ENCODE data around the gene PRDM8.
"Not testable (repeated sequence)": the region's sequence is repeated elsewhere in the genome, so short reads cannot be mapped to it uniquely, and the experiment has no call there.

The PRDM8 gene

DNA sequence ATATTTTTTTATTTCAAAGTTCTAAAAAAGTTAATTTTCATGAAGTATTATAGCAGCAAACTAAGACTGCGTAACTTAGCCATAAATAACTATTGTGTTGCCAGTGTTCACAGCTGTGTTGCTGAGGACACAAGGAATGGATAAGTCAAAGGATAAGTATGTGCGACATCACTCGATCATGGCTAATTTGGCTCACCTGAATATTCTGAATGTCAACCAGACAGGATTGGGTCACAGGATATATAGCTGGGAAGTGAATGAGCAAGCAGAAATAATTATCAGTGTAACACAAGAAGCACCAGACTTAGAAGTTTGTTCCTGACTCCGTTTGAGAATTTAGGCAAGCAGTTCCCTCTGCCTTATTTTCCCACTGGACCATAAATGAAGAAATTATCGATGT lies 33.9 kb downstream of the PRDM8 start:
- DNase-seq = no peak

DNA sequence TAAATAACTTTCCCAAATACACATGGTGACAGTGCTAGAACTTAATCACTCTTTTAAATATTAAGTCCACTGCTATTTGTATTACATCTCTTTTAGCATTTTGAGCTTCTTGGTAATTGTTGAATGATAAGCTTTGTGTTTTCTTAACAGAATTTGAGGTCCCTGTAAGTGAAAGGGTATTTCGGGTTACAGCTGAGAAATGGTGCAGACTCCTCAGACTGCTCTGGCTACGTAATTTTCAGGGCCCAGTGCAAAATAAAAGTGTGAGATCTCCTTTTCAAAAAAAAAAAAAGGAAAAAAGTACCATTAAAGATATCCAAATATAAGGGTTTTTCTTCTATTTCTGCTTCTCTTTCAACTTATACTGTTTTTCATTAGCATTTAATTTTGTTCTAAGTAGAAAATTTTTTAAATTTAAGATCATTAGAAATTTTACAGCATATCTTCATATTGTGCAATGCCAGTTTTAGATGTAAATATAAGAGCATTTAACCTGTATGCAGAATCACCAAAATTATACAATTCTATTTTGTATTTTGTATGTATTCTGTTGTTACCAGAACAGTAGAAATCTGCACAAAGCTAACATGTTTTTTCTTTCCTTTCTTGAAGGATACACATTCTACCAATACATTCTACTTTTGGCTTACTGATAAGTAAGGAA lies 35.5 kb downstream of the PRDM8 start:
- no peak for DNase-seq

DNA sequence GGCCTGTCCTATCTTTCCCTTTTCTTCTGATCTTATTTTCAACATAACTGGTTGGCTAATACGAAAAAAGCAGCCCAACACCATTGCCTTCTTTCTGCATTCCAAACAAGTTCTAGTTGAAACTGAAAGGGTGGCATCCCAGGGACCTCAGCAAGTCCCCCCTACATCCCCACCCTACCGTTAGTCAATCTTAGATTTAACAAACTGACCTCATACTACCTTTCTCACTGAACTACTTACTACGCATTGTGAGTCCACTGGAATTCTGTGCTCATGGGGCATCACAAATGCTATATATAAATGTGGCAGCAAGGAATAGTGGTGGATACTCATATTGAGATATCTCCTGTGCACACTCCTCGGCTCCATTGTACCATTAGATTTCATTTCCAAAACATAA lies 36.1 kb downstream of the PRDM8 start:
- no peak for DNase-seq

DNA sequence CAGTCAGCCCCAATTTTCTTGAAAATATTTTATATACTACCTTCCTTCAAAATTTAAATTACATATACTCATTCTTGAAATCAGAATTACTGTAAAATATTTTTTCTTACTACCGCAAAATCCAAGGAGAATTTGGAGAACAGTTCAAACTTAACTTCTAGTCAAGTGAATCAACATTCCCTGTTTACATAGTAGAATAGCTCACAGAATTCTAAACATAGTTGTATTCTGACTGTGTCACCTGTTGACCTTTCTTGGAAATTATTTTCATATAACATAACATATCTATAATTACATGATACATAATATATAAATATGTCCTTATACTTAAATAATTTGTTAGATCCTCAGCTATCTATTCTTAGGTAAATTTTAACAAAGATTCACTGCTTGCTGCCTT lies 38.1 kb downstream of the PRDM8 start:
- no peak for DNase-seq

DNA sequence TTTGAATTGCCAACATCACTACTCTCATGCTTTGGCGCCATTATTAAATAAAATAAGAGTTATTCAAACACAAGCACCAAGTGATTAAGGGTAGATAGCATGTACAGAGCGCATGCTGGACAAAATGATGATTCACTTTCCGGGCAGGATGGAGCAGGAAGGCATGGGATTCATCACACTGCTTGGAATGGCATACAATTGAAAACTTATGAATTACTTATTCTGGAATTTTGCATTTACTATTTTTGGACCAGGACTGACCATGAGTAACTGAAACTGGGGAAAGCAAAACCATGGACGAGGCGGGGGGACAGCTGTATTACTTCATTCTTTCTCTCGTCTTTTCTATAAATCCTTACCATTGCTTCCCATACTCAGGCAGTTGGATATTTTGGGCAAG lies 40.7 kb downstream of the PRDM8 start:
- no peak for DNase-seq

DNA sequence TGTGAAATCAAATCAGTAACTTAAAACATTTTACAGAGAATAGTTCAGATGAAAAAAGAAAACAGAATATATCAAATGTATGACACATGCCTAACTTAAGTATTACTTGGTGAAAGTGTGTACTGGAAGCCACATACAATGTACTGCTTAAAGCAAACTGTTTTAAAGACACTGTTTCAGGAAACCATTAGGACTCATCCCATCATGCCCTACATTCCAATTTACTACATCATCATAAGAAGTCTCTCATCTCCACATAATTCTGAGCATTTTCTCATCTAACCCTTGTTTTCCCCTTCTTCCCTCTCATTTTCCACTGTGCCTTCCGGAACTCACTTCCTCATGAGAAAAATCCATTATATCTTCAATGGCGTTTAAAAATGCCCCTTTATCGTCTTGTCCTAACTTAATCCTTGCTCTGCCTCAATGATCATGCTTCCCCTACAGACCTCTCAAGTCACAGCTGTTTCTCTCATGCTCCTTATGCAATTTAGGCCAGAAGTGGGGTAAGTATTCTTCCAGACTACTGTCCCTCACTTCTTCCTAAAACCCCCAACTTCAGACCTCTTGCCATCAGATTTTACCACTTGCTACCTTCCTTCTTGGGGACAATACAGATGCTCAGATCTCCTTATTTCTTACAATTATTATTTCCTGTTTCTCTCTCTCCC lies 42.3 kb downstream of the PRDM8 start:
- DNase-seq = no peak

DNA sequence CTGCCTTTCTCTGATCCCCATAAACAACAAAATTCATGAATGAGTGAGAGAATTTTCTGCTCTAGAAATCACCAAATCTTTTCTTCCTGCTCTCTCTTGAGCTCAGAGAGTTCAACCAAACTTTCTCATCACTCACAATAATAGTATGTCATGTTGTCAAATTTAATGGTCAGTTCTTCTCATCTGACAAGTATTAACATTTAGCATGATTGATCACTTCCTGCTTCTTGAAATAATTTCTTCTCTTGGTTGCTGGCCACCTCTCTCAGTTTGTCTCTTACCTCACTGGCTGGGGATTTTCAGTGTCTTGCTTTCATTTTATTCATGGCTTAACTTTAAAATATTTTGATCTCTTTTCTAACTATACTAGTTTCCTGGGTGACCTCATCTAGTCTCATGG lies 43.7 kb downstream of the PRDM8 start:
- no peak for DNase-seq

DNA sequence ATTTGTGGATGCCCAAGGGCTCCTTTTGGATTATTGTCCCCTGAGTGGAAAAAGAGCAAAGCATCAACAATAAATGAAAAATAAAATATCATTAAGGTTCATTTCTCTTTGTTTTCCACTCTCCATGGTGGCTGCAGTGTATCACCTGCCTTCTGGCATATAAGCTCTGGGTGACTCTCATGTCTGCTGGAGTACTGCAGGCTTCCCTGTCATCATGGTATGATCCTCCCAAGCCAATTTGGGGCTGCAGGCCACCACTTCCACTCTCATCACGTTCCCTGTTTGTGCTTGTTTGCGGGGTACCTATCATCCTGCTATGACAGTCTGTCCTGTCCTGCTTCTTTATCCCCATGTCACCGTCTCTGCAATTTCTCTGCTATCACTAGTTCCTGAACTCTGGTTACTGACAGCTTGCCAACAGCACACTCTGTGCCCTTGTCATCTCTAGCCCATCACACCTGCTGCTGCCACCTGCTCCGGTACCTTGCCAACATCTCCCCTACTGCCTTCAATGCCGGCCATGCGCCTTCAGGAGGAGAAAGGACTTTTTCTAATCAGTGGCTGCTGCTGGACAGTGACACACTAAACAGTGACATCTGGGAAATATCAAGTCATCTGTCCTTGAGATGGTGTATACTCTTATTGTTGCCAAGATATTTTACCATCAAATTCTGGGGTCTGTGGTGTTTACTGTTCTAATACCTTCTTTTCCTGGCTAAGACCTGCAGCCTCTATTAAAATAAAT lies 46.1 kb downstream of the PRDM8 start:
- no peak for DNase-seq

DNA sequence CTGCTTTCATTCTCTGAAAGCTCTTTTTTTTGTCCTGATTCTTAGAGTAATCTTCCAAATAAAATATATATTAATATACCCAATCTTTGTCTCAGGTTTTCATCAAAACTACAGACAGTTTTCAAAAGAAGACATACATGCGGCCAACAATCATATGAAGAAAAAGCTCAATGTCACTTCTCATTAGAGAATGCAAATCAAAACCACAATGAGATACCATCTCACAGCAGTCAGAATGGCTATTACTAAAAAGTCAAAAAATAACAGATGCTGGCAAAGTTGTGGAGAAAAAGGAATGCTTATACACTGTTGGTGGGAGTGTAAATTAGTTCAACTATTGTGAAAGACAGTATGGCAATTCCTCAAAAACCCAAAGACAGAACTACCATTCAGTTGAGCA lies 50.2 kb downstream of the PRDM8 start:
- DNase-seq = not testable (repeated sequence)

DNA sequence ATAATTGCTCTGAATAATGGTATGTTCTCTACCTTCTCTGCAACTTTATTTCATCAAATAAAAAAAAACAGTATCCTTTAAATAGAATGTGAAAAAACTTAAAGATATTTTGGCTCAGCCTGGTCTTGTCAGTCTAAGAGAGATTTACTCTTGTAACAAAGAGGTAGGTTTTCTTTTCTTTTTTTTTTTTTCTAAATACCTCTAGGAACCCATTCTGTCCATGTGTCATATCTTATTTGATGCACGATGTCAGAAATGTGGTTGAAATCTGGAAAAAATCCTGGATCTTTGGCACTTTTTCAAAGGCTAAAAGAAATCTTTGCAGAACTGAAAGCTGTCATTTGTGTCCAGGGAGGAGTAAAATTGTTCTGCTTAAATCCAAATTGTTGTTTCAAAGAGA lies 51.8 kb downstream of the PRDM8 start:
- no peak for DNase-seq

DNA sequence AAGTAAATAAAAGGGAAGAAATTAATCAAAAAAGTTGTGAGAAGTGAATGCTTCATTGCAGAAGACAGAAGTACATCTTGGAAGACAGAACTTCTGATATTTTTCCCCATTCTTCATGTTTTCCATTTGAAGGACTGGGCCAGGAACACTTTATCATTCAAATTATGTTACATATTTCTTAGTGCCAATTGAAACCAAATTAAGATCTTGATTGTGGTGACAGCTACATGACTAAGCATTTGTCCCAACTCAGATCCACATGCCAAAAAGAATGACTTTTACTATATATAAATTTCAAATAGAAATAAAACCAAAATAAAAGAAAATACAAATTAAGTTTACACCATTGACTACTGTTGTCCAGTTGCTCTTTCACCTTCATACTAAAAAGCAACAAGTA lies 55.1 kb downstream of the PRDM8 start:
- DNase-seq = no peak

DNA sequence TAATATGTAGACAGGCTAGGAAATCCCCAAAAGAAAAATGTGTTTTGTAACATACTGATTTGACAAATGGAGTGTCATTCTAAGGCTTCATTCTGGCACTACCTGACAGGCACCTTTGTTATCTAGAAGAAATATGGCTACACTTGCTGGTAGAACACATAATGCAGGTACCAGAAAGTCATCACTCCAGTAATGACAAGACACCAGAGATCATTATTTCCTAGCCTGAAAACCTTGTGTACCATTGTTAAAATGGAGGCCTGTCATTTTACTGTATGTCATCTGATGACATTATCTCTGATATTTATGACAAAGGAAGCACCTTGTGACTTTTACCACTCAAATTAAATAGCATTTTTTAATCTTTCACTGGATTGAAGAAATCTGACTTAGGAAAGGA lies 55.6 kb downstream of the PRDM8 start:
- no peak for DNase-seq

DNA sequence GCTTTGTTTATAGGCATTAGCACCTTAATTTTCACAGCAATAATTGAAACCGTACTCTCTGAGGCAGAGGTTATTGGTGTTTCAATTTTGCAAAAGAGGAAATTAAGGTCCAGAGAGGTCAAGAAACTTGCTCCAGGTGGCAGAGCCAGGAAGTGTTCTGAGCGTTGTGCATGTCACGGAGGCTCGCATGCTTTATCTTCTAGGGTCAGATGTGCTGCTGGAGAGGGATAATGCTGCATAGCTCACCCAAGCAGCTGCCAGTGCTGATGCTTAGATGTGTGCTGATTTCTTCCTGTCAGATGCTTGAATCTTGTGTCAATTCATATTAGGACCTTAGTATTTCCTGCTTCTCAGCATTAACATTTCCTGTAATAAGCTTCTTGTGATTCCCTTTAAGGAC lies 56.2 kb downstream of the PRDM8 start:
- no peak for DNase-seq

Data from SIG-M5 (cell line).